ELR (cell line): ENCODE data around the gene NEDD1.

Source experiments
- DNase-seq: peaks from one replicate; pipeline ENCODE4 v3.0.0-alpha.2; 2015; ENCODE audit warnings: low read depth

The NEDD1 gene

DNA sequence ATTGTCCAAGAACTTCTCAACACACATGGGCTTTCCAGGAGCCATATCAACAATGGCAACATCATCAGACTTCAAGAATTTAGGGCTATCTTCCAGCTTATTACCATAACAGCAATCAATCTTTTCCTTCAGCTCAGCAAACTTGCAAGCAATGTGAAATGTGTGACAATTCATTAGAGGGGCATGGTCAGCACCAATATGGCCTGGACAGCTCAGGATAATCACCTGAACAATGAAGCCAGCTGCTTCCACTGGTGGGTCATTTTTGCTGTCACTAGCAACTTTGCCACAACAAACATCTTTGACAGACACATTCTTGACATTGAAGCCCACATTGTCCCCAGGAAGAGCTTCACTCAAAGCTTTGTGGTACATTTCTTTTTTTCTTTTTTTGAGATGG, 5.9 kb upstream of the NEDD1 start:
- DNase-seq = no peak

DNA sequence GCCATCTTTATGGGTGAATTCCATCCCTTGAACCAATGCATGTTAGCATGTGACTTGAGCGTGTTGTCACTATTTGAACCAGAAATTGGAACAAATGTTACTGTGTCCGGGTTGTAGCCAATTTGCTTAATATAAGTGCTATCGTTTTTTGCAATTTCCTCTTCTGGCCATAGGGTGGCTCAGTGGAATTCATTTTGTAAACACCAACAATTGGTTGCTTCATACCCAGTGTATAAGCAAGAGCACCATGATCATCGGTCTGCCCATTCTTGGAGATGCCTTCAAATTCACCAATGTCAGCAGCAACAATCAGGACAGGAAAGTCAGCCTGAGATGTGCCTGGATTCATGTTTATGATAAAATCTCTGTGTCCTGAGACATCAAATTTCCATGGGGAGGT, 5.0 kb upstream of the NEDD1 start:
- peak; percentile 25 for DNase-seq

DNA sequence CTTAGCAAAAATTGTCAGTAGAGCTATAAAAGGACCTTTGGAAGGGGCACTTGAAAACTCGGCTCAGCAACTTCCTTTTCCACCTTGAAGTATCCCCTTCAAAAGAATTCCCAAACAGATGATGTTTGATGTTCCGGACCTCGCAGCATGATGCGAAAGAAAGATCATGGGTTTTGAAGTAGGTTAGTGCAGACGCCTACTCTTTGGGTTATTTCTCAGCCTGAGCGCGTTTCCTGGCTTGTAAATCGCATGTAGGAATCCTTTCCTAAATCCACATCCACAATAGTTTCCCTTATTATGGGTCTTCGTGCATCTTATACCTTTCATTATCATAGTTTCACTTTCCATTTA, 584 bp upstream of the NEDD1 start:
- DNase-seq = no peak

DNA sequence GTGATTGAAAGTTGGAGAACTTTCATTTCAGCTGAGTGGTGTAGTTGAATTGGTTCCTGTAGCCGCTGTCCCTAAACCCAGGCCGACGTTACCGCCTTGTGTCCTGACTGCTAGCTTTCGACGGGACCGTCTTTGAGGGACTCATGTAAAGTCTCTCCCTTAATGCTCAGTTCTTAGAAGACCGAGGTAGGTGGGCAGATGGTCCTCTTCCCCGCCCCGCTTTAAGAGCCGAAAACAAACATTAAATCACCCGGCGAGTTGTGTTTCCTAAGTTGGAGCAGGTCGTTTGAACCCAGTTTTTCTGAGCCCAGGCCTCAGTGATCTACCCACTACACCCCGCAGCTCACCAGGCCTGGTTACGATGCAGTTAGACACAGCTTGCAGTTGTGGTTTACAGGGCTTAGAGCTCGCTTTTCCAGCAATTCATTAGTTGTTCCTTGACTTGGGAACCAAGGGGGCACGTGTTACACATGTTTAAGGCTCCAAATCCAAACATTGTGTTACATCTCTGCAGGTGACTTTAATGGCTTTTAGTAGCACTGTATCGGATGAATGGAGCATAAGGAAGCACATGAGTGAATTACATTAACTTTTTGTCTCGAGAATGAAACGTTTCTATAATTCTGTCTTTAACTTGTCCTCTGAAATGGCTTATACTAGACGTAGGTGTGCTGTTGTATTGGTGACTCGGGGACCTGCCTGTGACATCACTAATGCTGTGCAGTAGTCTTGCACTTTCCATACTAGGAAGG, 790 bp downstream of the NEDD1 start:
- DNase-seq = peak; percentile 45

DNA sequence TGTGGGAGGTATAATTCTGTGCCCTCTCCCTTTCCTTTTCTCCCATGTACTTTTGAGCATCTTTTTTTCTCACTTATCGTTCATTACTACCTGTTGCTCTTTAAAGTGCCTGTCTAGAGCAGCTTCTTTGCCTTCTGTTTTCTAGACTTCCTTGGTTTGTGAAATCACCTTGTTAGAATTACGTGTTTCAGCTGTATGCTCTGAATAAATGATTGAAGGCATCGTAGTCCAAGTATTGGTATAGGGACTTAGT, 1.3 kb downstream of the NEDD1 start:
- DNase-seq = no peak

DNA sequence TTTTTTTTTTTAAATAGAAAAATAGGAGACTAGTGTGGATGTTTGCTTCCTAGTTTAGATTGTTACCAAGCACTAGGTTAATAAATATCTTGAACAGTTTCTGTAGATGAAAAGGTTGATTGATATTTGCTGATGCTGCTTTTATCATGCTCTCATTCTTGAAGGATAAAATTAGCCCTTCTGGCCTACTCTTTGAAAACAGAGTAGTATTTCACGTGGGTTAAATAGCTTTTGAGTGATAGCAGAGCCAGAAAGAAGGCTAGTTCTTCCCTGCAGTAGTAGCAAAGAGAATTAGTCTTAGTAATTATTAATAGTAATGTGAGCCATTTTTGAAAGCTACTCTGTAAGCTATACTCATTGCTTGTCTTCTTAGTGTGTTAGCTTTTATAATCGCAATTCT, 5.2 kb downstream of the NEDD1 start:
- no peak for DNase-seq

DNA sequence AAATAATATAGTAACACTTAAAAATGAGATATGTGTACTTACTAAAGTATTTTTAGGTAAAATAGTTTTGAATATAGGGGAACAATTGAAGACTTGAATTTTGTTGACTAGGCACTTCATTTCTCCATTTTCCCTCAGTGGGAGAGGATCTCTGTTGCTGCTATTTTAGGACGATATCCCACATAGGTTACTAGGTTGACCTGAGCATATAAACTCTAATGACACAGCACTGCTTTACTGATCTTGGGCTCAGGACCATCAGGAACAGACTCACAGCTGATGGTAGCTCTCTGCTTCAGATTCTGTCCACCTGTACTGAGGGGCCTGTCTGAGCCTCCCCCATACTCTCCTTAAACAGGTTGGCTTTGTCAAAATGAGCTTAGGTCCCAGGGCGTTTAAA, 5.9 kb downstream of the NEDD1 start:
- DNase-seq = no peak

DNA sequence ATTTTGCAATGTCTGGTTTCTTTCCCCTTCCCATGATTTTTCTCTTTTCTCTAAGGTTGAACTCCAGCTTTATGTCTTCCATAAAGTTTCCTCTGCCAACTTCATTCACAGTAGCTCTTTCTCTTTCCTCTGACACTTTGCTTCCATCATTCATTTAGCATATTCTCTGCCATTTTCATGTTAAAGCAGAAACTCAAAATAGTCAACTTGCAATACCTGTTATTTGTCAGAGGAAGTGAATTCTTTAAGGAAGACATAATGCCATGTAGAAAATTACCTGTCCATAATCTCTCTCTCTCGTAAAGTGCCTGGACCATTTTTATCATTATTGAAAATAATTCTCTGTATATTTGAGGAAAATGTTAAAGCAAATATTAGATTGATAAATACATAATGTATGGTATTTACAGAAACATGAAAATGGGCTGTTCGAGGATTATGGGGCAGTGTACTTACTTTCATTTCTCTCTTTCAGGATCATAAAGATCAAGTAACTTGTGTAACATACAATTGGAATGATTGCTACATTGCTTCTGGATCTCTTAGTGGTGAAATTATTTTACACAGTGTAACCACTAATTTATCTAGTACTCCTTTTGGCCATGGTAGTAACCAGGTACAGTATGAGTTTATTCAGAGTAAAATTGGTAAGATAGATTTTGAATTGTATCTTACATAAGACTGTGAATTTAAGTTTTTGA, 12.6 kb downstream of the NEDD1 start:
- DNase-seq = no peak

DNA sequence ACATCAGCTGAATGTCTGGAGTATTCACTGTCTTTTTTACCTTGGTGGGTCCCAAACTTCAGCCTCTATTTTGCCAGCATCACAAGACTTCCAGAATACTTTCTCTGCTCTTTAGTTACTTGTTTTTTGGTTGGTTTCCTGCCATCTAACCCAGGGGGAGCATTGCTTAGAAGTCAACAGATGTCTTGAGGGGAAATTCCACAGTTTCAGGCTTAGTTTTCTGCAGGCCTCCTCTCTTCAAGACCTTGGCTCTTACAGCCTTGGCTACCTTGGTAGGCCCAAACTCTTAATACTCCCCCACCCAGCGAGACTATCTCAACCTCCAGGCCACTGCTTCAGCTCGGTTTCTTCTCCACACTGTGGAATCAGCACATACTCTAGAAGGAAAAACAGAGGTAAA, 41.7 kb downstream of the NEDD1 start:
- DNase-seq = no peak

DNA sequence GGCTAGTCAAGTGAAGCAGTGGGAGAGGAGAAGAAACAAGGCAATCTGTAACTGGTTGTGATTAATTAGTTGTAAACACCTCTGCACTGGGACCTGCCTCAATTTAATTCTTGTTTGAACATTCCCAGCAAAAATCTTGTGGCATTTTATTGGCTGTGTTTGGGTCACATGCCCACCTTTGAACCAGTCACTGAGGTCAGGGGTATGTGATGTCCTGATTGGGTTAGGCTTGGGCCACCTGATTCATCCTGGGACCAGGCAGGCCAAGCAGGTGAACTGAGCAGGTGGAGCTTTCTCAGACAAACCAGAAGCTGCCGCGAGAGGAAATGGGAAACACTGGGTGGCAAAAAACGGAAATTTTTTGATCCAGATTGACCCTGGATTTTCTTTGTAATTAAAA, 72.5 kb downstream of the NEDD1 start:
- DNase-seq = no peak

DNA sequence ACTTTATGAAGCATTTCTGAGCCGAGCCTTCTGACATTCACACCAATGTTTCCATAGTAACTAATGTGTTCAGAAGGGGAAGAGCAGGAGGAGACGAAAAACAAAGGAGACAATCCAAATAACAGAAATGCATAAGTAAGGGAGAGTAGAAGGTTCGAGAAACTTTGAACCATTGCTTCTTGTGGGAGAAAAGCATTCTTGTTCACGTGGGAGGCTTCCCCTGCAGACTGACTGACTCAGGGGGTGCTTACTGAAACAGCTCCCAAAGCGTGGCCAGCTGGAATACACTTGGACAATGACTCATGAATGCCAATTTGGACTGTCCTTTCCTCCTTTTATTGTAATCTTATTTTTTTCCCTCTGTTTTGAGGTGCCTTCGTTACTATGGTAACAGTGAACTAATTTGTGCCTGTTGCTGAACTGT, 73.9 kb downstream of the NEDD1 start:
- peak; percentile 66 for DNase-seq

DNA sequence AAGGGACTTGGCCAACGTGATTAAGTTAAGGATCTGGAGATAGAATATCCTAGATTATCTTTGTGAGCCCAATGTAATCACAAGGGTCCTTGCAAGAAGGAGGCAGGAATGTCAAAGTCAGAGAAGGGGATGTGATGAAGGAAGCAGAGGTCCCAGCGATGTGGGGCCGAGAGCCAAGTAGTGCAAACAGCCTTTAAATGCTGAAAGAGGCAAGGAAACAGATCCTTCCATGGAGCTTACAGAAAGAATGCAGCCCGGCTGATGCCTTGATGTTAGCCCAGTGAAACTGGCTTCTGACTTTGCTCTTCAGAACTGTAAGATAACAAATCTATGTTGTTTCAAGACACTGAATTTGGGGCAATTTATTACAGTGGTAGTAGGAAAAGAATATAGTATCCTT, 74.9 kb downstream of the NEDD1 start:
- no peak for DNase-seq

DNA sequence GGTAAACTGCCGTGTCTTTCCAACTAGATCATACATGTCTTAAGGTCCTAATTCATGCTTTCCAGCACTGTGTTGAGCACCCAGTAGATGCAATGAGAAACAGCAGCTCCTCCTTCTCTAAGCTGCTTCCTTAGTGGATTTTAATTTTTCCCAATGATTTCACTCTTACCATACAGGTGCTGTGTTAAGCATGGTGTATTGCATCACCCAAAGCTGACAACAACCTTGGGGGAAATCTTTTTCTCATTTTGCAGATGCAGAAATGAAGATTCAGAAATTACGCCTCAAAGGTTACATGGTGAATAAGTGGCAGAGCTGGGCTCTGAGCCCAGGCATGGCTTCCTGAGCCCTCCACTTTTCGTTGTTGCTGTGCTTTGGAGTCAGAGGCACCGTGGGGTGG, 75.6 kb downstream of the NEDD1 start:
- no peak for DNase-seq

DNA sequence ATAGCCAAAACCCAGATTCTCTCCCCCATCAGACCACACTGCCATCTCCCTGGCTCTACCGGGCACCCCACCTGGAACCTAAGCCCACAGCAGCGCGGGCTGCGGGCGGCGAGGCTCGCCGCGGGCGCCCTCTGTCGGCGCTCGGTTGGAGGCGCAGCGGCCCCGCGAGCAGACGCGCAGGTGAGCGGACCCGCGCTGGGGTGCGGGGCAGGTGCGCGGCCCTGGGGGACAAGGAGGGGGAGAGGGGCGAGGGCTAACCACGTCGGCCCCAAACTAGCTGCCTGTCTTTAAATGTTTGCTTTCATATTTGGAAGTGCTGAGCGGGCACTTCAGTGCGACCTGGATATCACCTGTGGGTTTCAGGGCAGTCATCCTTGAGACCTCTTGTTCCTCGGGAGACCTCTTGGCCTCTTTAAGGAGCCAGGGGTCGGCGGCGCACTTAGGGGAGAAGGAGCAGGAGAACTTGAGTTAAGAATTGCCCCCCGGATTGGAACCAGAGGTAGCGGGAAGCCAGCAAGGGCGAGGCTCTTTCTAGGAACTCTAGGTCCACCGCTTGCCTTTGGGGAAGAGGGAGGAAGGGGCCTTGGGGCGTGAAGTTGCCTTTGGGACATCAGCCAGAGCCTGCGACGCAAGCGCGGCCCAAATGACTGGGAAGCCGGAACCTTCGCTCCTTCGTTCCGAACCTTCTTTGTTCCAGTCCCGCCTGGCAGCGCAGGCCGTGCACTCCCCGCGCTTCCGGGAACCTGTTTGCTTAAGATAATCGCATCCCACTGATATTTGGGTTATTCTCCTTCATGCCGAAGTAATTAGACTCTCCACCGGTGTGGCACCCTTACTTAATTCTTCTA, 78.7 kb downstream of the NEDD1 start:
- peak; percentile 19 for DNase-seq

DNA sequence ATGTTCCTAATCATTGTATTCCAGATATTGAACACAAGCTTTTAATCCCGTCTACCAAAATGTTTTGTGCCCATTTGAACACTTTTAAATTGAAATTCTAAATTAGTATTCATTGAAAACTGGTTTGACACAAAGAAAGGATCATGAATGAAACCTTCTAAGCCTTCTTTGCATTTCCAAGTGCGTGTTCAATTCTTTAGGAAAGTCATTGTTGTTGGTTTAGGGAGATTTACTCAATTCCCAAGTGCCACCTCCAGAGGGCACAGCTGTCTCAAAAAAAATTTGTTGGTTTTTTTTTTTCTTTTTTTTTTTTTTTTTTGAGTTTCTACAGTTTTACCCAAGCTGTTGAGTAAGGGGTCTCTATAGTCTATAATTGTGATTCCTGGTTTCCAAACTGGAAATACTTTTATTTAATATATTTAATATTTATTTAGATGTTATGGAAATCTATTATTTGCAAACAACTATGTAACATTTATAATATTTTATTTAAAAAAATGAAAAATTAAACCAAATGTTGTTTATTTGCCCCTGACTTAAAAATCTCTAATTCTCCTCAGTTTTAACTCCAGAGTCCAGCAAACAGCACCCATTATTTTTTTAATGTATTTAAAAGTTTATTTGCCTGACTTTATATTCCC, 79.9 kb downstream of the NEDD1 start:
- peak; percentile 59 for DNase-seq

DNA sequence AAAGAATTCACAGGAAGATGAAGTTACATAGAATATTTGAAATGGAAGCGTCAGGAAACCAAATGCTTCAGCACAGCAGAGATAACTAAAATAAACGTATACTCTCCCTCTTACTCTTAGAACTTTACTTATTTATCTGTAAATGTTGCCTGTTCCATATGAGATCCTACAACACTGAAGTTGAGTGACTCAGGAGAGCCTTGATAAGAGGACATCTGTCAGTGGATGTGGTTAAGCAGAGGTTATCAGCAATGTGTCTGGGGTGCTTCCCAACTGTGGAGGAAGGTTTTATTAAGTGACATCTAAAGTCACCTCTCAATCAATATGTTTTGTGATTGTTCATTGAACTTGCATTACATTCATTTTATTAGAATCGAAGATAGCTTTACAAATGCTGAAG, 81.9 kb downstream of the NEDD1 start:
- DNase-seq = no peak

DNA sequence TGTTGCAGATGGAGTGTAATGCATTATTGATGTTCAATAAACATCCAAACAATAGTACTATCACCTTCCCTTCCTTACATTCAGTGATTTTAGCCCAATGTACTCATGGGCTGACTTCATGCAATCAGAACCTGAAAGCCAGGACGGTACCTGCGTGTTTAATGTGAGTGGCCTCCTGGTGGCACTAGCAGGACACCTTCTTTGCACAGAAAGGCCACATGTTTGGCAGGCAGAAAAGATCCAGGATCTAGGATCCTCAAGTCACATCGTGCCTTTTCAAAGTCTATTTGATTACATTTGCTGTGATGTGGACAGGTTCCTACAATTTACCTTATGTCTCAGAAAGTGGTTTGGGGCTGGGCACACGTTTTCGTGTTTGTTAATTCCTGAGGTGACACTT, 82.9 kb downstream of the NEDD1 start:
- peak; percentile 39 for DNase-seq

DNA sequence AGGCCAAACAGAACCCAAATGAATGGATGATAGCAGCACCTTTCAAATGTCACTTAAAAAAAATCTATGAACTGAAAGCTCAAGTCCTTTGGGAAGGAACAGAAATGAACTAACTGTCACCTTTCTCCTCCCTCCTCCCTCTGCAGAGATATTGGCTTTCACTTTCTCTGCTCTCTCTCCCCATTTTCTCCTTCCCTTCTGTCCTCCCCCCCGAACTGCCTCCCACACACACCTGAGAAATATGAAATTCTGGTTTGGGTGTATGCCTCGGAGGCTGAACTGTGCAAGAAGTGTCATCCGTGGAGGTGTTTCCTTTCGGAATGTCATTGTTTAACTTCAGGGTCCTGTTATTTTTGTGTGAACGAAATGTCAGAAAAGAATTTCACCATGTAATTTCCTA, 87.8 kb downstream of the NEDD1 start:
- no peak for DNase-seq

DNA sequence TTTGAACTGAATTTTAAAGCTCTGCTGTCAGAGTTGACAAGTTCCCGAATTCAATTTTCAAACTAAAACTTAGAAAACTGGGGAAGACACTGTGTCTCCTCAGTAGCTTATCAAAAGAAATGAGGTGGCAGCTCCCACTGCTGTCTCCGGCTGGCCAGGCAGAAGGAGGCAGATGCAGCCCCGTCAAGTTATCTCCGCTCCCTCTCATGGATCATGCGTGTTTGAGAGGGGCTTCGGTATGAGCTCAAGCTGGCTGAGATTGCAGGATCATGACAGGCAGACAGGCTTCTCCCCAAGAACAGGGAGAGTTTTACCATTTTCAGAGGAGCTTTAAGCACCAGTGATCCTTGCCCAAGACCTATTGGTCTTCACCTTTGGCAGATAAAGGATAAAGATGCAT, 88.8 kb downstream of the NEDD1 start:
- DNase-seq = no peak

DNA sequence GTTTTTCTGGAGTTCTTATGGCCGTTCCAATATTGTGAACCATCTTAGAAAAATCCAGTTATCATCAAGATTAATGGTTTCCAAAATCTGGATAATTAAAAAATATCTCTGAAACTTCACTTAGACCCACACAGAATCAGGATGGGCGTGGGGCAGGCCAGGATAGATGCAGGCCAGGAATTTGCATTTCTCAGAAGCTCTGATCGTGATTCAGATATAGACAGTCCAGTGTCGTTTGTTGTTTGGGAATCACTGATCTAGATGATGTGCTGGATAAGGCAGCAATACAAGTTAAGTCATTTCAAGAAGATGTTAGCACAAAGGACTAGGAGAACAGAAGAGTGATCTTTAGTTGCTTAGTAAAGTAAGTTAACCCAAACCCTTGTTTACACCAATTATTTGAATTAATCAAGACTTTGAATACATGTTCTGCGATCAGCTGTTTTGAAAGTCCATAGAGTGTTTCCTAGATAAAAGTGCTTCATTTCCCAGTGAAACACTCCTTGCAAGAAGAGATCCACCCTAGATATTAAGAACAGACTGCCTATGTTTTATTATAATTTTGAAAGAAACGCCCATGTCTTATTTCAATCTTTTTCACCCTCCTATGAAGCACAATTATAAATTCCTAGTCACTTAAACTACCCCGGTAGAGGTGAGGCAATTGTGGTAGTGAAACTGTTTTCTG, 90.9 kb downstream of the NEDD1 start:
- no peak for DNase-seq

DNA sequence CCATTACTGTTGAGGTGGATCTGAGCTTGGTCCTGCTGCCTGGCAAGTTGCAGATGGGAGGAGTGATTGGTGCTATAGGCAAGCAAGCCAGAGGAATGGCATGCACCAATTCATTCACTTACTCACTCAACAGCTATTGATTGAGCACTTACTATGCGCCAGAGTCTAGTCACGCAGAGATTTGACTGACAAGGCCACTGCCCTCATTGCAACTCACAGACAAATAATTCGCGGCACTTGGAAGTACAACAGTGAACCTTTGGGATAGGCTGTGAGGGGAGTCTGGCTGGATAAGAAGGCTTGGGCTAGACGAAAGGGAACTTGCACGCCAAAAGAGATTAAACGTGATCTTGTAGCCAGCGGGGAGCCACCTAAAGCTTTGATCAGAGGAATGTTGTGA, 96.2 kb downstream of the NEDD1 start:
- no peak for DNase-seq
